ENCODE data around the gene KCND3.

Gene KCND3

DNA sequence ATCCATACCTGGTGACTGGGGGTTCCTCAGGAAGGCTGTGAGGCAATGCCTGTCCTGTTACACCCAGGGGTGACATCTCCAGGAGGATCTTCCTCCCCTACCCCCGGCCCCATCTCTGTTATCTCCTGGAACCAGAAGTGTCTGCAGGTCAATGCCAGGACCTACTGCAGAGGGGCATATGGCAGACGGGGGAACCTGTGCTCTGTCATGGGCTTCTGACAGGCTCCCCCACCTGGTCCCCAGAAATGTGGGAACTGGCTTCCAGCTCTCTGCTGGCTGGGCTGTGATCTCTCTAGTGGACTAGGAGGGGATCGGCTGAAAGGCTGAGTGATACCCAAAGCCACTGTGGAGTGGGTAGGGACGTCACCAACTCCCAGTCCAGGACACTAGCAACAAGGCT is 21.0 kb downstream of the KCND3 start:
- H3K9me3 ChIP-seq (ENCODE audit: low read depth, low read length), result no peaks in the 10 kb centered on the region
- DNase-seq (ENCODE audit: low read depth, low spot score), result no peak
- H3K4me3 ChIP-seq, result no peak overlapping the region
- H3K9ac ChIP-seq (ENCODE audit: insufficient read length), result no peak overlapping the region
- no peak for TF ChIP-seq FOXP2 (optimal IDR thresholded peaks at IDR 0.05; ENCODE audit: control extremely low read depth, extremely low read length, insufficient read depth)
- TF ChIP-seq POLR2AphosphoS5 (IDR thresholded peaks at IDR 0.05; ENCODE audit: borderline replicate concordance, low read depth, low read length), result no peak
- no peak for TF ChIP-seq EZH2 (IDR thresholded peaks at IDR 0.05)
- H3K27ac ChIP-seq, result no peak overlapping the region
- no peaks in the 10 kb centered on the region for H3K36me3 ChIP-seq (ENCODE audit: insufficient read depth, low read length)

DNA sequence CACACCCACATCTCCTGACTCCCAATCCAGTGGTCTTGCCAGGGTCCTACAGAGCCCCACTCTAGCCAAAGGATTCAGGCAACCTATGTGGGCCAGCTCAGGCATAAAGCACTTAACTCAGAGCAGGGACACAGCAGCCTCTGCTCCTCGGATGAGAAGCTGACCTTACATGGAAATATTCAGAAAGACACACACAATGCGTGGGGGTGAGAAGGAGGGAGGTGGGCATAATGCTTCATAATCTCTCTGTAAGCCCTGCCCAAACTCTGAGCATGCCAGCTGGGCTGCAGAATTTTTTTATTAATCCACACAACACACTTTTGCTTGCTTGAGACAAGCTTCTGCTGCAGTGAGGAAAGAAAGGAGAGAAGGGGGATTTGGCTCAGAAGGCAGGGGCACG is 21.6 kb downstream of the KCND3 start:
- Histone ChIP-seq H3K36me3 (ENCODE audit: insufficient read depth, low read length) (no peaks in the 10 kb centered on the region), H3K9ac (ENCODE audit: insufficient read length) (no peak overlapping the region), H3K4me3 (no peak overlapping the region), H3K9me3 (ENCODE audit: low read depth, low read length) (no peaks in the 10 kb centered on the region), H3K27ac (no peak overlapping the region)
- TF ChIP-seq EZH2 (IDR thresholded peaks at IDR 0.05), result no peak
- no peak for DNase-seq (ENCODE audit: low read depth, low spot score)

DNA sequence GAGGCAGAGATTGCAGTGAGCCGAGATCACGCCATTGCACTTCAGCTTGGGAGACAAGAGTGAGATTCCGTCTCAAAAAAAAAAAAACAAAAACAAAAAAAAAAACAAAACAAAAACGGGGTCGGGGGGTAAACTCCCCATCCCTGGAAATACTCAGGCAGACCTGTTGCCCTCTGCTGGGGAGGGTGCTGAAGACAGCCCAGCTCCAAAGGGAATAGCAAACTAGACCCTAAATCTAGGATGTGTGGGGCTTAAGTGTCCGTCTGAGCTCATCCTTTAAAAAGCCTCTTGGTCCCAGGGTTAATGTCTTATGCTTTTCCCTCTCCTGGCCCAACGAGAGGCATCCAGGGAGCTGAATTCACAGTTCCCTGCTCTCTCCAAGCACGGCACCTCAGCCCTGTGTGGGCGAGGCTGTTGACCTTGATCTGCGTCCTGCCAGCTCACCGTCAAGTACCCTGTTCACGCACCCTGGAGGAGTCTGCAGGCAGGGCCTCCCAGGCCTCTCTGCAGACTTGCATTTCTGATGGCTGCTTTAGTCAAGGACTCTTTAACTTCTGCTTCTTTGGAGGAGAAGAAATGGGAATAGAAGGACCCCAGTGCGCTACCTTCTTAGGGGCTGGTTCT is 22.3 kb downstream of the KCND3 start:
- Histone ChIP-seq H3K36me3 (ENCODE audit: insufficient read depth, low read length) (no peaks in the 10 kb centered on the region), H3K4me3 (no peak overlapping the region), H3K9ac (ENCODE audit: insufficient read length) (no peak overlapping the region), H3K9me3 (ENCODE audit: low read depth, low read length) (no peaks in the 10 kb centered on the region), H3K27ac (no peak overlapping the region)
- TF ChIP-seq POLR2AphosphoS5 (IDR thresholded peaks at IDR 0.05; ENCODE audit: borderline replicate concordance, low read depth, low read length) (no peak), FOXP2 (optimal IDR thresholded peaks at IDR 0.05; ENCODE audit: control extremely low read depth, extremely low read length, insufficient read depth) (no peak)
- no peak for DNase-seq (ENCODE audit: low read depth, low spot score)

DNA sequence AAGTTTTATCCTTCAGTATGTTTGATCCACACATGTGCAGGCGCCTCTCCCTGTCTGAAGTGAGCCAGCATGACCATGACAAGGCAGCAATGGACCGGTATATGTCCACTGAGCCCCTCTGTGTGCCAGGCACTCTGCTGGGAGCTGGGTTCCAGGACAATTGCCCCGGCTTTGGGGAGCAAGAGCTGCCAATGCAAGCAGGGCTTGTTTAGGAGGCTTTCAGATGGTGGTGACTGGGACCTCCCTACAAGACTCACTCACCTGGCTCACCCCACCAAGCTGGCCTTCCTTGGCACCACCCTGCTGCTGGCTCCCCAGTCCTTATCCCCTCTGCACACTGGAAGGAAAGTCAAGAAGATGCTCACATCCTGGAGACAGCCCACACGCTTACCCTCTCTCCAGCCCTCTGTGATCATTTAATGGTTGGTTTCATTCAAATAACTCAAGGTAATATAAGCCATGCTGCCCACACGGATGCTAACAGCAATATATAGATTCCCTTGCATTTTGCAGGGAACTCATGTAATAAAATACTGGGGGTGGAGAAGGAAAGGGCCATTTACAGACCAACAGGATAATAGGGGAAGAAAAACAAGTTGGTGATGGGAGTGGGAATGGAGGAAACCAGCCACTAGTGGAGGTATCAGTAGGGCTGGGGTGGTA is 23.6 kb downstream of the KCND3 start:
- no peak overlapping the region for H3K27ac ChIP-seq
- H3K9me3 ChIP-seq (ENCODE audit: low read depth, low read length), result no peaks in the 10 kb centered on the region
- no peak for DNase-seq (ENCODE audit: low read depth, low spot score)
- H3K9ac ChIP-seq (ENCODE audit: insufficient read length), result no peak overlapping the region
- TF ChIP-seq EZH2 (IDR thresholded peaks at IDR 0.05), result no peak
- no peak for TF ChIP-seq FOXP2 (optimal IDR thresholded peaks at IDR 0.05; ENCODE audit: control extremely low read depth, extremely low read length, insufficient read depth)
- no peak for TF ChIP-seq POLR2AphosphoS5 (IDR thresholded peaks at IDR 0.05; ENCODE audit: borderline replicate concordance, low read depth, low read length)
- no peaks in the 10 kb centered on the region for H3K36me3 ChIP-seq (ENCODE audit: insufficient read depth, low read length)
- H3K4me3 ChIP-seq, result no peak overlapping the region

DNA sequence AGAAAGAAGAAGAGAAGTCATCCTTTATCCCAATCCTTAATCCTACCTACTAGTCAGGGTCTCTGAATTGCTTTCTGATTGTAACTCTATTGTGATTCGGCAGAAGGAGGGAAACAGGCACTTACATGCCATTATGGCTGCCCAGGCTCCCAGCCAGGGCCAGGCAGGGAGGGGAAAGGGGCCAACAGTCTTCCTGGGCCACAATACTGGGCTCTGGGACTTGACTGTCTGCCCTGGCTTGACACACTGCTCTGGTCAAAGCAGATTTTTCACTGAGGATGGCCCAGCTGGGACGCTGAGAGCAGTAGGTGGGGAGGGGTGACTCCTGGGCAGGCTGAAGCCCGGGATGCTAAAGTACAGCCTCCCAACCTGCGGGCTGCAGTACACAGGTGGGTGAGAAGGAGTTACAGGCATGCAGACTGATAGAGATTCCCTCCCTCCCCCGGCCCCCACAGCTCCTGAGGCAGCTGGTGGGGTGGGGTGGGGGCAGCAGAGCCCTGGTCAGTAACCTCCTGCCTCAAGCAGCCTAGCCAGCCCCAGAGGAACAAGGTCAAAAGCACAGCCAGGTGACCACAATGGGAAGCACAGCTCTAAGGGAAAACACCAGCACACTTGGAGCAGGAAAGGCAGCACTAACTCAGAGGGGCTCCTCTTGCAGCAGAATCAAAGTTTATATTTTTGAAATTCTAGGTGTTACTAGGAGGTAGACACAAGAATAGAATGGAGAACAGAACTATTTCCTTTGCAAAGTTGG is 25.3 kb downstream of the KCND3 start:
- H3K9ac ChIP-seq (ENCODE audit: insufficient read length), result no peak overlapping the region
- H3K36me3 ChIP-seq (ENCODE audit: insufficient read depth, low read length), result no peaks in the 10 kb centered on the region
- H3K9me3 ChIP-seq (ENCODE audit: low read depth, low read length), result no peaks in the 10 kb centered on the region
- TF ChIP-seq FOXP2 (optimal IDR thresholded peaks at IDR 0.05; ENCODE audit: control extremely low read depth, extremely low read length, insufficient read depth) (no peak), POLR2AphosphoS5 (IDR thresholded peaks at IDR 0.05; ENCODE audit: borderline replicate concordance, low read depth, low read length) (no peak), EZH2 (IDR thresholded peaks at IDR 0.05) (no peak)
- DNase-seq (ENCODE audit: low read depth, low spot score), result no peak
- no peak overlapping the region for H3K4me3 ChIP-seq
- H3K27ac ChIP-seq, result no peak overlapping the region

DNA sequence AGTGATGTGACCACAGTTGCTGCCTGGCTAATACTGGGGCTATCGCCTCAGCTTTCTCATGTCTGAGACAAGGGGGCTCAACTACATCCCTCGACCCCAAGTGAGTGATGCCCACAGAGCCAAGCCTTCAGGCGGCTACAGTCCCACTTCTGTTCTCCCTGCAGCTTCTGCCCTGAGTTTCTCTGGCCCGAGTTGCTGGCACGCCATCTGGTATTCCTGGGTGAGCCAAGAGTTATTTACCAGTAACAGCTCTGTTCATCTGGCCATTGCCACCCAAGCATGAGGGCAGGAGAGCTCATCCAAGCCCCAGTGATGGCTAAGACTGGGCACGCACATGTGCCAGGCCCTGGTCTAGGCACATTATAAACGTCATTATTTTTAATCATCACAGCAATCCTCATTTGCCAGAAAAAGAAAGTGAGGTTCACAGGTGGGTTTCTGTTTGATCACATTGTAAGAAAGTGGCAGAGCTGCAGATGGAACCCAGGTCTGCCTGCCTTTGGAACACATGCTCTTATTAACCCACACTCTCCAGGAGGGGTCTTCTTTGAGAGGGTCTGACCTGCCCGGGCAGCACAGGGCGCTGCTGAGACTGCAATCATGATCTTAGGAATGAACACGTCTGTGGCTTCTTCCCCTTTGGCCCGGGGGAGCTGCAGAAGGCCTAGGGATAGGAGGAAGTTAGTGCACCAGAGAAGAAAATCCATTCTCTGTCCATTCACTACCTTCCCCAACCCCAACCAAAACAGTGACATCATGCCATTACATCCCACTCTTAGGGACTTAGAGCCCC is 27.5 kb downstream of the KCND3 start:
- Histone ChIP-seq H3K36me3 (ENCODE audit: insufficient read depth, low read length) (no peaks in the 10 kb centered on the region), H3K27ac (no peak overlapping the region), H3K9ac (ENCODE audit: insufficient read length) (no peak overlapping the region), H3K4me3 (no peak overlapping the region), H3K9me3 (ENCODE audit: low read depth, low read length) (no peaks in the 10 kb centered on the region)
- TF ChIP-seq FOXP2 (optimal IDR thresholded peaks at IDR 0.05; ENCODE audit: control extremely low read depth, extremely low read length, insufficient read depth) (no peak), POLR2AphosphoS5 (IDR thresholded peaks at IDR 0.05; ENCODE audit: borderline replicate concordance, low read depth, low read length) (no peak)
- DNase-seq (ENCODE audit: low read depth, low spot score), result no peak

DNA sequence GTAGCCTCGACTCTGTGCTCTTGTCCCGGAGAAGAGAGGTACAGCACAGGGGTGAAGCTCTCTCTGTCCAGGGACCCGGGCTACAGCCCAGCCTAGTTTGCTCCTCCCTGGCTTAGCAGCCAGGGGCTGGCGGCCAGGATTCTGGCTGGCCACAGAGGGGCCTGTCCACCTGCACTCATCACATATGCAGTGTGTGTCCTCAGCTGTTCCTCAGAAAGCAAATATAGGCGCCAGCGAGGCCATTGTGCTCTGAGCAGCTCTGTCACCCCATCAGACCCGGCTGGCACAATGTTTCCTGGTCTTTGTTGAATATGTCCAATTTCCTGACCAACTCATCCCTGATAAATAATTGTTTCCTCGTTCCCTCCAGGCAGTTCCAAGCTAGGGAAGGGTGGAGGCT is 28.5 kb downstream of the KCND3 start:
- TF ChIP-seq FOXP2 (optimal IDR thresholded peaks at IDR 0.05; ENCODE audit: control extremely low read depth, extremely low read length, insufficient read depth), result no peak
- TF ChIP-seq EZH2 (IDR thresholded peaks at IDR 0.05), result no peak
- no peak for TF ChIP-seq POLR2AphosphoS5 (IDR thresholded peaks at IDR 0.05; ENCODE audit: borderline replicate concordance, low read depth, low read length)
- no peak overlapping the region for H3K4me3 ChIP-seq
- no peaks in the 10 kb centered on the region for H3K9me3 ChIP-seq (ENCODE audit: low read depth, low read length)
- no peak overlapping the region for H3K27ac ChIP-seq
- H3K36me3 ChIP-seq (ENCODE audit: insufficient read depth, low read length), result no peaks in the 10 kb centered on the region
- DNase-seq (ENCODE audit: low read depth, low spot score), result no peak
- H3K9ac ChIP-seq (ENCODE audit: insufficient read length), result no peak overlapping the region

DNA sequence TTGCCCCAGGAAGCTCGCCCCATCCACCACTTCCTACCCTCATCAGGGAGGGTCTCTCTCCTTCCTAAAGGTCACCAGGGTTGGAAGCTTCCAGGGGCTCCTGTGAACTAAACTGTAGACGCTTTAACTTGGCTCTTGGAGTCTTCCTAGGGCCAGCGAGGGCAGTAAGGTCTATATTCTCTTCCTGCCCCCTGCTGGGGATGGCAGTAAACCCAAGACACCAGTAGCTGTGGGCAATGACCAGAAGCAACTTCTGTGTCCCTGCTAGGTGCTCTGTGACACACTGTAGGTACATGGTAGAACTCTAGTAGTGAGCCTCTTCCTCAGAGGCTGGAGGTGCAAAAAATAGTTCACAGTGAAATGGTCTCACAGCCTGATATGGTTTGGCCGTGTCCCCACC is 30.0 kb downstream of the KCND3 start:
- Histone ChIP-seq H3K4me3 (no peak overlapping the region), H3K9ac (ENCODE audit: insufficient read length) (no peak overlapping the region), H3K27ac (no peak overlapping the region), H3K9me3 (ENCODE audit: low read depth, low read length) (no peaks in the 10 kb centered on the region), H3K36me3 (ENCODE audit: insufficient read depth, low read length) (no peaks in the 10 kb centered on the region)
- DNase-seq (ENCODE audit: low read depth, low spot score), result no peak
- TF ChIP-seq POLR2AphosphoS5 (IDR thresholded peaks at IDR 0.05; ENCODE audit: borderline replicate concordance, low read depth, low read length) (no peak), EZH2 (IDR thresholded peaks at IDR 0.05) (no peak), FOXP2 (optimal IDR thresholded peaks at IDR 0.05; ENCODE audit: control extremely low read depth, extremely low read length, insufficient read depth) (no peak)

Data from SK-N-MC (cell line).